MM.1S (cell line): ENCODE measurements around the gene TECPR2.

Experiments used
- DNase-seq: peaks from one replicate; pipeline ENCODE4 v3.0.0-alpha.2; 2015
- H2AFZ ChIP-seq: fragments of 300-600 bp; sonication (generic); 2 replicates; pipeline ENCODE4 v1.6.0; 2016; ENCODE audit warnings: antibody characterized with exemption, low read length
- H3F3A ChIP-seq: fragments of 300-600 bp; sonication (generic); 2 replicates; pipeline ENCODE4 v1.6.1; 2016; ENCODE audit warnings: mild to moderate bottlenecking, antibody characterized with exemption, low read length, moderate library complexity, mixed read lengths; ENCODE audit not compliant: insufficient read depth
- H3K27ac ChIP-seq: fragments of 300-600 bp; sonication (generic); 2 replicates; pipeline ENCODE4 v1.5.1; 2016; ENCODE audit warnings: mild to moderate bottlenecking, low read length
- H3K27me3 ChIP-seq: fragments of 300-600 bp; sonication (generic); replicated peaks from 2 replicates; pipeline ENCODE4 v1.6.0; 2016; ENCODE audit warnings: low read length; ENCODE audit not compliant: insufficient read depth
- H3K36me3 ChIP-seq: fragments of 300-600 bp; sonication (generic); replicated peaks from 2 replicates; pipeline ENCODE4 v1.6.1; 2016; ENCODE audit warnings: mild to moderate bottlenecking, low read length, mixed read lengths; ENCODE audit not compliant: insufficient read depth
- H3K4me1 ChIP-seq: fragments of 300-600 bp; sonication (generic); 2 replicates; pipeline ENCODE4 v1.6.1; 2016; ENCODE audit warnings: low read length, mixed read lengths
- H3K4me2 ChIP-seq: fragments of 300-600 bp; sonication (generic); 2 replicates; pipeline ENCODE4 v1.6.0; 2016; ENCODE audit warnings: low read depth, low read length
- H3K4me3 ChIP-seq: fragments of 300-600 bp; sonication (generic); 2 replicates; pipeline ENCODE4 v1.5.1; 2016; ENCODE audit warnings: low read length, mixed read lengths
- H3K79me2 ChIP-seq: fragments of 300-600 bp; sonication (generic); 2 replicates; pipeline ENCODE4 v1.6.1; 2016; ENCODE audit warnings: mixed run types, low read length, mixed read lengths
- H3K9ac ChIP-seq: fragments of 300-600 bp; sonication (generic); 2 replicates; pipeline ENCODE4 v1.6.1; 2016; ENCODE audit warnings: low read length, mixed read lengths
- H3K9me2 ChIP-seq: fragments of 300-600 bp; sonication (generic); replicated peaks from 2 replicates; pipeline ENCODE4 v1.6.1; 2016; ENCODE audit warnings: mild to moderate bottlenecking, low read length, mixed read lengths; ENCODE audit not compliant: insufficient read depth
- H3K9me3 ChIP-seq: fragments of 300-600 bp; sonication (generic); replicated peaks from 2 replicates; pipeline ENCODE4 v1.6.1; 2016; ENCODE audit warnings: mild to moderate bottlenecking, low read length, mixed read lengths; ENCODE audit not compliant: insufficient read depth
- H4K20me1 ChIP-seq: fragments of 300-600 bp; sonication (generic); 2 replicates; pipeline ENCODE4 v1.6.1; 2016; ENCODE audit warnings: mild to moderate bottlenecking, low read length, moderate library complexity, mixed read lengths; ENCODE audit not compliant: insufficient read depth
- EZH2 ChIP-seq: fragments of 300-600 bp; sonication (generic); optimal IDR thresholded peaks from 2 replicates; pipeline ENCODE3; 2017; ENCODE audit warnings: low read depth, mild to moderate bottlenecking, antibody characterized with exemption, low read length, mixed read lengths
- EZH2phosphoT487 ChIP-seq: fragments of 300-600 bp; sonication (generic); IDR thresholded peaks from 2 replicates; pipeline ENCODE4 v1.6.1; 2018; ENCODE audit warnings: antibody characterized with exemption, low read length
- TF ChIP-seq, protein P1 (sequence below): fragments of 300-600 bp; sonication (generic); IDR thresholded peaks from 2 replicates; pipeline ENCODE4 v1.5.1; 2016; ENCODE audit warnings: antibody characterized with exemption, low read length, mixed read lengths

Gene TECPR2

DNA sequence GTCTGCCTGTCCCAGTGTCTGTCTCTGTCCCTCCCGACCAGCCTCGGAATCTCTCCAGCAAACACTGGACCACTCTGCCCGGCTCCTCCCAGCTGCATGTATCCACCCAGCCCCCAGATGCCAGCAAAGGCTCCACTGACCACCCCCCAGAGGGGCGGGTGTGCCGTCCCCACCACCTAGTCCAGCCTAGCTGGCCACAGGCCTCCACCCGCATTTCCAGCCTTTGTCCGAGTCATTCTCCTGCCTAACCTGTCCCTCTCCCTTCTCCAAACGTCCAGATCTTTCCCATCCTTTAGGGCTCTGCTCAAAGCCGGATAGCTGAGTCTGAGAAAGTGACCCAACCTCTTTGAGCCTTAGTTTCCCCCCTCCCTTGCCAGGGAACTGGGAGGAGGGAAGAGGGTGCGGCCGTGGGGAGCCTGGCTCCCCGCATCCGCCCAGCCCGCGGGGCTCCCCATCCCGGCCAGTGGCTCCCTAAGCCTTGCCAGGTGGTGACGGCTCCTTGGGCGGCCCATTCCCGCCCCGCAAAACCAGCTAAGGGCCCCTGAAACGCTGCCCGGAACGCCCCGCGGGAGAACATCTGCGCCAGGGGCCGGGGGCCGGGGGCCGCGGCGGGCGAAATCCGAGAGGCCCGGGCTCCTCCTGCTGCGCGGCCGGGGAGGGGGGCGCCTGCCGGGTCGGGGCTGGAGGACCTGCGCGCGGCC is 181.5 kb downstream of the TECPR2 start:
- H3K9ac ChIP-seq = no peak overlapping the region
- no peak overlapping the region for H3K4me3 ChIP-seq
- H3K4me2 ChIP-seq = no peak overlapping the region

DNA sequence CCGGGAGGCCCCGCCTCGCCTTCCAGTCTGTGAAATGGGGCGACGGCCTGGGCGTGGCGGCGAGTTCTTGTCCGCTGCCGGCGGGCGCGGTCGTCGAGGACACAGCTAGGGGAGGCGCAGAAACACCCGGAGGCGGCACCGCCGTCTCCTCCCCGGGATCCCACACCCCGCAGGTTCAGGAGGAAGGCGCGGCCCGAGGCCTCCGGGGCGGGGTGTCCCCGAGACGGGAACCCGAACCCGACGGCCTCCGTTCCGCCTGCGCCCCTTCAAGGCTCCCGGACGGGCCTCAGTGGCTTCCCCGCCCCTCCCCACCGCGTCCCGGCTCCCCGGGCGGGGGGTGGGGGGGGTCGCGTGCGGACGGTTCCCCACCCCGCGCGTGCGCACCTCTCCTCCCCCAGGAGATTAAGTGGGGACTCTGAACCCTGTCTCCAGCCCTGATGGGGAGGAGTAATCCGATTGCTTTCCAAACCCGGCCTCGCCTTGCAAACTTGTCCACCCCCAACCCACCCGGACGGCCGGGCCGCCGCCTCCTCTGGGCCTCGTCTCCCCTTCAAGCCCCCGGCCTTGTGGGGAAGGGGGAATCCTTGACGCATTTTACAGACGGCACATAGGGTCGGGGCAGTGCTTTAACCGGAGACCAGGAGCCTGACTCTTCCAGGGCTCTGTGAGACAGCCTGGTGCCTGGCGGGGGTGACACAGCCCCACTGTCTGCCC is 182.2 kb downstream of the TECPR2 start:
- no peak for DNase-seq
- H3K4me2 ChIP-seq = no peak overlapping the region

More for the DNA sequence above, 181.5 kb downstream of the TECPR2 start:
- no peaks in the 10 kb centered on the region for H3K36me3 ChIP-seq
- H3K27me3 ChIP-seq = peaks cover 16% of the 10 kb centered on the region
- no peaks in the 10 kb centered on the region for H3F3A ChIP-seq
- H3K9me2 ChIP-seq = no peaks in the 10 kb centered on the region
- H3K4me1 ChIP-seq = no peaks in the 10 kb centered on the region
- no peaks in the 10 kb centered on the region for H3K9me3 ChIP-seq
- no peak for TF ChIP-seq EZH2phosphoT487
- no peak for DNase-seq
- H3K27ac ChIP-seq = no peak overlapping the region
- H2AFZ ChIP-seq = no peak overlapping the region
- H4K20me1 ChIP-seq = no peaks in the 10 kb centered on the region
- H3K79me2 ChIP-seq = no peaks in the 10 kb centered on the region

GRCh38 chr14:102545461-102546265 is 182.9 kb downstream of the TECPR2 start:
- no peaks in the 10 kb centered on the region for H4K20me1 ChIP-seq
- no peak overlapping the region for H3K27ac ChIP-seq
- no peaks in the 10 kb centered on the region for H3K9me2 ChIP-seq
- no peak overlapping the region for H2AFZ ChIP-seq
- no peak overlapping the region for H3K4me2 ChIP-seq
- H3K9ac ChIP-seq = no peak overlapping the region
- peaks cover 16% of the 10 kb centered on the region for H3K27me3 ChIP-seq
- no peaks in the 10 kb centered on the region for H3K36me3 ChIP-seq
- no peak for DNase-seq
- H3F3A ChIP-seq = no peaks in the 10 kb centered on the region
- no peaks in the 10 kb centered on the region for H3K9me3 ChIP-seq
- H3K4me1 ChIP-seq = no peaks in the 10 kb centered on the region
- H3K4me3 ChIP-seq = no peak overlapping the region
- TF ChIP-seq EZH2phosphoT487 (no peak), EZH2 (no peak)
- TF ChIP-seq, protein P1, sequence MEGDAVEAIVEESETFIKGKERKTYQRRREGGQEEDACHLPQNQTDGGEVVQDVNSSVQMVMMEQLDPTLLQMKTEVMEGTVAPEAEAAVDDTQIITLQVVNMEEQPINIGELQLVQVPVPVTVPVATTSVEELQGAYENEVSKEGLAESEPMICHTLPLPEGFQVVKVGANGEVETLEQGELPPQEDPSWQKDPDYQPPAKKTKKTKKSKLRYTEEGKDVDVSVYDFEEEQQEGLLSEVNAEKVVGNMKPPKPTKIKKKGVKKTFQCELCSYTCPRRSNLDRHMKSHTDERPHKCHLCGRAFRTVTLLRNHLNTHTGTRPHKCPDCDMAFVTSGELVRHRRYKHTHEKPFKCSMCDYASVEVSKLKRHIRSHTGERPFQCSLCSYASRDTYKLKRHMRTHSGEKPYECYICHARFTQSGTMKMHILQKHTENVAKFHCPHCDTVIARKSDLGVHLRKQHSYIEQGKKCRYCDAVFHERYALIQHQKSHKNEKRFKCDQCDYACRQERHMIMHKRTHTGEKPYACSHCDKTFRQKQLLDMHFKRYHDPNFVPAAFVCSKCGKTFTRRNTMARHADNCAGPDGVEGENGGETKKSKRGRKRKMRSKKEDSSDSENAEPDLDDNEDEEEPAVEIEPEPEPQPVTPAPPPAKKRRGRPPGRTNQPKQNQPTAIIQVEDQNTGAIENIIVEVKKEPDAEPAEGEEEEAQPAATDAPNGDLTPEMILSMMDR = no peak
- H3K79me2 ChIP-seq = no peaks in the 10 kb centered on the region

More for the DNA sequence above, 182.2 kb downstream of the TECPR2 start:
- no peak overlapping the region for H3K27ac ChIP-seq
- H4K20me1 ChIP-seq = no peaks in the 10 kb centered on the region
- no peaks in the 10 kb centered on the region for H3K4me1 ChIP-seq
- no peaks in the 10 kb centered on the region for H3K9me3 ChIP-seq
- no peak overlapping the region for H2AFZ ChIP-seq
- TF ChIP-seq EZH2 (no peak), EZH2phosphoT487 (no peak)
- TF ChIP-seq, protein P1 = no peak
- H3K27me3 ChIP-seq = peaks cover 16% of the 10 kb centered on the region
- H3K79me2 ChIP-seq = no peaks in the 10 kb centered on the region
- H3K4me3 ChIP-seq = no peak overlapping the region
- H3F3A ChIP-seq = no peaks in the 10 kb centered on the region
- H3K9me2 ChIP-seq = no peaks in the 10 kb centered on the region
- H3K36me3 ChIP-seq = no peaks in the 10 kb centered on the region
- H3K9ac ChIP-seq = no peak overlapping the region
